HCT116 (cell line): ENCODE measurements around the gene TMEM215. TPM values are rescaled to one million over a fixed set of nuclear protein-coding genes. Genes with fewer than 3 reads are reported as not detected.
A peak's percentile ranks its signal among the peaks of the same experiment; 100 is the strongest.

Source experiments
- ATAC-seq: fragments of 200-7000 bp; cut with Tn5 transposase; 2 replicates; pipeline ENCODE4 v1.9.1; 2020; ENCODE audit warnings: mild to moderate bottlenecking, moderate library complexity
- BruUV-seq: library from RNA; stranded (reverse); fragments of 400-500 nt; replicated peaks from 2 replicates; lab custom pipeline; 2021; lab: Mats Ljungman, UMichigan
- CTCF ChIA-PET: fragments of 300-600 bp; sonication (Branson Sonifier 250); formaldehyde crosslinking; loops from one replicate; lab custom pipeline; 2021; ENCODE audit warnings: antibody characterized with exemption; lab: Charles Lee
- POLR2A ChIA-PET: fragments of 300-600, 350-600 bp; sonication (Branson Sonifier 250); formaldehyde crosslinking; loops from one replicate; lab custom pipeline; 2021; ENCODE audit warnings: antibody characterized with exemption; lab: Charles Lee
- RAD21 ChIA-PET, 2 experiments: fragments of 300-600 bp; sonication (Branson Sonifier 250); formaldehyde crosslinking; loops; one replicate each; lab custom pipeline; 2023; ENCODE audit warnings: low total read pairs in 2 of 2; ENCODE audit not compliant: uncharacterized antibody in 2 of 2, unreplicated experiment in 2 of 2, low non-redundant PET in 1 of 2; lab: Charles Lee
- DNase-seq: peaks from one replicate; pipeline ENCODE4 v3.0.0-alpha.2; 2010; ENCODE audit warnings: low read depth, low spot score
- H2AFZ ChIP-seq: fragments of 200-600 bp; shearing (Covaris generic), sonication (generic); 2 replicates; pipeline ENCODE4 v1.6.1; 2017; ENCODE audit warnings: low read depth, mixed run types, mixed read lengths, antibody characterized with exemption, low read length; ENCODE audit not compliant: poor library complexity, severe bottlenecking
- H3K27ac ChIP-seq: 2 replicates; pipeline ENCODE4 v1.5.1; 2012; ENCODE audit warnings: low read depth, low read length
- H3K27me3 ChIP-seq: fragments of 200-600 bp; sonication (generic); 2 replicates; pipeline ENCODE4 v1.6.1; 2016; ENCODE audit warnings: mixed run types, low read length, mixed read lengths; ENCODE audit not compliant: insufficient read depth
- H3K36me3 ChIP-seq, 2 experiments: fragments of 200-500 bp in 1 of 2; fragments of 200-600 bp in 1 of 2; sonication (Bioruptor generic) in 1 of 2; sonication (generic) in 1 of 2; 2 replicates each; pipeline versions ENCODE4 v1.5.1 to v1.6.1; 2014 to 2016; ENCODE audit warnings: low read length in 2 of 2, inconsistent platforms in 1 of 2, mixed read lengths in 1 of 2, mixed run types in 1 of 2; ENCODE audit not compliant: insufficient read depth in 2 of 2, control insufficient read depth in 1 of 2
- H3K4me1 ChIP-seq, 2 experiments: fragments of 200-600 bp in 1 of 2; sonication (generic) in 1 of 2; 2 replicates each; pipeline versions ENCODE4 v1.5.1 to v1.6.1; 2012 to 2017; ENCODE audit warnings: low read length in 2 of 2, inconsistent platforms in 1 of 2, mild to moderate bottlenecking in 1 of 2, mixed read lengths in 1 of 2, mixed run types in 1 of 2, moderate library complexity in 1 of 2; ENCODE audit not compliant: insufficient read depth in 2 of 2, control insufficient read depth in 1 of 2
- H3K4me2 ChIP-seq: fragments of 200-600 bp; sonication (generic); 2 replicates; pipeline ENCODE4 v1.6.1; 2017; ENCODE audit warnings: mixed run types, low read length, mixed read lengths
- H3K4me3 ChIP-seq, 2 experiments: fragments of 200-600 bp in 1 of 2; sonication (generic) in 1 of 2; replicated peaks in 1 of 2; 2 replicates each; pipeline ENCODE4 v1.5.1; 2011 to 2016; ENCODE audit warnings: low read length in 2 of 2, control low read depth in 1 of 2, low read depth in 1 of 2, mild to moderate bottlenecking in 1 of 2, mixed read lengths in 1 of 2, mixed run types in 1 of 2
- H3K79me2 ChIP-seq: fragments of 200-600 bp; sonication (generic); 2 replicates; pipeline ENCODE4 v1.6.1; 2017; ENCODE audit warnings: mild to moderate bottlenecking, mixed run types, low read length, moderate library complexity, mixed read lengths; ENCODE audit not compliant: insufficient read depth
- H3K9ac ChIP-seq: fragments of 200-600 bp; sonication (generic); 2 replicates; pipeline ENCODE4 v1.6.1; 2016; ENCODE audit warnings: low read length, mixed read lengths
- H3K9me2 ChIP-seq: fragments of 200-600 bp; sonication (generic), shearing (Covaris generic); 2 replicates; pipeline ENCODE4 v1.6.1; 2017; ENCODE audit warnings: mixed run types, mild to moderate bottlenecking, moderate library complexity; ENCODE audit not compliant: insufficient read depth
- H3K9me3 ChIP-seq, 2 experiments: fragments of 200-500 bp in 1 of 2; fragments of 200-600 bp in 1 of 2; sonication (Bioruptor generic) in 1 of 2; sonication (generic) in 1 of 2; 2 replicates each; pipeline ENCODE4 v1.6.1; 2014 to 2017; ENCODE audit warnings: low read length in 2 of 2, mixed read lengths in 2 of 2, inconsistent platforms in 1 of 2, low read depth in 1 of 2, mild to moderate bottlenecking in 1 of 2, mixed run types in 1 of 2, moderate library complexity in 1 of 2; ENCODE audit not compliant: control insufficient read depth in 1 of 2, insufficient read depth in 1 of 2
- H4K20me1 ChIP-seq: fragments of 200-600 bp; sonication (generic), shearing (Covaris generic); 2 replicates; pipeline ENCODE4 v1.6.1; 2017; ENCODE audit warnings: mixed run types, mild to moderate bottlenecking, moderate library complexity; ENCODE audit not compliant: insufficient read depth
- CEBPB ChIP-seq: IDR thresholded peaks from 2 replicates; pipeline ENCODE4 v1.6.1; 2012; ENCODE audit warnings: low read depth
- EZH2 ChIP-seq: fragments of 200-600 bp; sonication (generic); IDR thresholded peaks from 2 replicates; pipeline ENCODE4 v1.6.1; 2017; ENCODE audit warnings: antibody characterized with exemption, mixed run types
- EZH2phosphoT487 ChIP-seq: fragments of 200-600 bp; IDR thresholded peaks from 2 replicates; pipeline ENCODE4 v1.6.1; 2018; ENCODE audit warnings: antibody characterized with exemption, borderline replicate concordance
- JUND ChIP-seq: IDR thresholded peaks from 2 replicates; pipeline ENCODE4 v1.6.1; 2012
- POLR2AphosphoS5 ChIP-seq: IDR thresholded peaks from 2 replicates; pipeline ENCODE4 v1.6.1; 2011; ENCODE audit warnings: mild to moderate bottlenecking, low read depth, low read length, moderate library complexity
- RAD21 ChIP-seq: IDR thresholded peaks from 2 replicates; pipeline ENCODE4 v1.6.1; 2012; ENCODE audit warnings: low read depth, mild to moderate bottlenecking
- SRF ChIP-seq: IDR thresholded peaks from 2 replicates; pipeline ENCODE4 v1.6.1; 2012; ENCODE audit warnings: low read depth
- TCF7L2 ChIP-seq: IDR thresholded peaks from 2 replicates; pipeline ENCODE4 v1.7.0; 2011; ENCODE audit warnings: borderline replicate concordance, inconsistent platforms; ENCODE audit not compliant: insufficient read depth, insufficient read length; ENCODE audit errors: extremely low read depth
- intact Hi-C: fragments of 100-400 bp; cut with micrococcal nuclease; formaldehyde crosslinking; loops from 2 replicates; pipeline ENCODE4 v1.10.0; 2022
- total RNA-seq: library from RNA; stranded (reverse); gene quantifications from one replicate; pipeline ENCODE4 v1.2.1, GENCODE V29; 2021; ENCODE audit not compliant: unreplicated experiment
- TF ChIP-seq, protein P1 (sequence below): IDR thresholded peaks from 2 replicates; pipeline ENCODE4 v1.6.1; 2012
- TF ChIP-seq, protein P2 (sequence below), 3 experiments: fragments of 200-600 bp in 1 of 3; sonication (generic) in 1 of 3; IDR thresholded peaks in 2 of 3; conservative IDR thresholded peaks in 1 of 3; 2 replicates each; pipeline ENCODE4 v1.5.1; 2012 to 2017; ENCODE audit warnings: low read depth in 2 of 3, low read length in 2 of 3, antibody characterized with exemption in 1 of 3, borderline replicate concordance in 1 of 3, control low read depth in 1 of 3, mild to moderate bottlenecking in 1 of 3, mixed read lengths in 1 of 3, mixed run types in 1 of 3, moderate library complexity in 1 of 3; ENCODE audit not compliant: insufficient read depth in 1 of 3
- TF ChIP-seq, protein P3 (sequence below): IDR thresholded peaks from 2 replicates; pipeline ENCODE4 v1.6.1; 2012

Gene TMEM215
- total RNA-seq, 1 experiment from 2014 or later = not detected

DNA sequence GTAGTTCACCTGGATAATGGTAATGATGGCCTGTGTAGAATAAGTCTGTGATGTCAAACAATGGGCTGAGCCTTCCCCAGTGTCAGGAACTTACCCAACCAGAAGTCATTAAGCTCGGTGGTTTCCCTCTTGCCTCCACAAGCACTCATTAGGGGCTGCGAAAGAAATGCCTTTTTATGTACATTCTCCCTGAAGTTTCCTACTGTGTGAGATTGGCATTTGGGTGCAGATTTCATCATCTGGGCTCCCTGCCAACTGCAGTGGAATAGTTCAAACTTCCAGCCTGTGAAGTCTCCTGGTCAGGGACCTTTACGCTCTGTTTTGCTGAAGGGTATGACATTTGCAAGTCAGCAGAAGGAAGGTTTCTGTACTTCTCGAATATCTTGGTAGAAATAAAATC lies 41.6 kb upstream of the TMEM215 start:
- CTCF ChIA-PET = no interaction called here
- POLR2A ChIA-PET = no interaction called here
- TF ChIP-seq SRF = 0 out of 2 replicates have a peak, but pooled peaks have one; percentile 23
- TF ChIP-seq, protein P1, sequence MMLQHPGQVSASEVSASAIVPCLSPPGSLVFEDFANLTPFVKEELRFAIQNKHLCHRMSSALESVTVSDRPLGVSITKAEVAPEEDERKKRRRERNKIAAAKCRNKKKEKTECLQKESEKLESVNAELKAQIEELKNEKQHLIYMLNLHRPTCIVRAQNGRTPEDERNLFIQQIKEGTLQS = peak; percentile 29; the same call in 1 of the 2 replicates
- peak; percentile 61; the same call in 1 of the 2 replicates for TF ChIP-seq CEBPB
- TF ChIP-seq POLR2AphosphoS5 = no peak
- H3K9me2 ChIP-seq = no peaks in the 10 kb centered on the region
- no peak for DNase-seq
- no peaks in the 10 kb centered on the region for H3K9me3 ChIP-seq
- H3K4me3 ChIP-seq = no peak overlapping the region
- H3K27ac ChIP-seq = no peak overlapping the region
- H3K9ac ChIP-seq = no peak overlapping the region
- no peak overlapping the region for H2AFZ ChIP-seq
- peaks cover 10 to 20% of the 10 kb centered on the region in 2 experiments; a peak in 3 of 4 replicates for H3K4me1 ChIP-seq
- H3K27me3 ChIP-seq = 0 out of 2 replicates have a peak, but pooled peaks cover 5% of the 10 kb centered on the region
- ATAC-seq = no peak
- H4K20me1 ChIP-seq = no peaks in the 10 kb centered on the region
- H3K36me3 ChIP-seq = no peaks in the 10 kb centered on the region
- no peaks in the 10 kb centered on the region for H3K79me2 ChIP-seq
- intact Hi-C loops = no loop called here
- peak overlapping the region; percentile 13 for H3K4me2 ChIP-seq
- RAD21 ChIA-PET = no interaction called here
- no TSS peak for BruUV-seq

DNA sequence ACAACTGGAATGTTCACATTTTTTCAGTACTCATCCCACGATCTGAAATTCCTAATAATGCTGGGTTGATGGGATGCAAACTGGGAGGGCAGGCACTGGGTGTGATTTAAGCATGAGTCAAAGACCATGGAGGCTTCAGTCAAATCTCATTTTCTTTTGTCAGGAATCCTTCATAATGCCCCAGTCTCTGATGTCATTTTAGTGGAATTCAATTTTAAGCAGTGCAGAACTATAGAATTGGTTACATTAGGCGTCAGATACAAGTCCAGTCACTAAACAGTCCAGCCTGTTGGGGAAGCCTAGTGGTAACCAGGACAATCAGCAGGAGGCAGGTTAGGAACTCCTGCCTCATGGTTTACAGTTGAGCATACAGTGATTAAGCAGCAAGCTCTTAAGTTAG lies 41.0 kb upstream of the TMEM215 start:
- intact Hi-C loops = no loop called here
- RAD21 ChIA-PET = no interaction called here
- DNase-seq = no peak

More for the DNA sequence above, 41.0 kb upstream of the TMEM215 start:
- no TSS peak for BruUV-seq
- ChIA-PET CTCF (no interaction called here), POLR2A (no interaction called here)
- Histone ChIP-seq H3K9ac (no peak overlapping the region), H2AFZ (no peak overlapping the region), H3K79me2 (no peaks in the 10 kb centered on the region), H3K4me1 (peaks cover 10 to 20% of the 10 kb centered on the region in 2 experiments; a peak in 3 of 4 replicates), H3K4me3 (no peak overlapping the region), H3K9me3 (no peaks in the 10 kb centered on the region), H3K27me3 (0 out of 2 replicates have a peak, but pooled peaks cover 5% of the 10 kb centered on the region), H3K4me2 (peak overlapping the region; percentile 13), H3K36me3 (no peaks in the 10 kb centered on the region), H3K27ac (no peak overlapping the region), H3K9me2 (no peaks in the 10 kb centered on the region), H4K20me1 (no peaks in the 10 kb centered on the region)
- TF ChIP-seq JUND = no peak
- TF ChIP-seq, protein P2, sequence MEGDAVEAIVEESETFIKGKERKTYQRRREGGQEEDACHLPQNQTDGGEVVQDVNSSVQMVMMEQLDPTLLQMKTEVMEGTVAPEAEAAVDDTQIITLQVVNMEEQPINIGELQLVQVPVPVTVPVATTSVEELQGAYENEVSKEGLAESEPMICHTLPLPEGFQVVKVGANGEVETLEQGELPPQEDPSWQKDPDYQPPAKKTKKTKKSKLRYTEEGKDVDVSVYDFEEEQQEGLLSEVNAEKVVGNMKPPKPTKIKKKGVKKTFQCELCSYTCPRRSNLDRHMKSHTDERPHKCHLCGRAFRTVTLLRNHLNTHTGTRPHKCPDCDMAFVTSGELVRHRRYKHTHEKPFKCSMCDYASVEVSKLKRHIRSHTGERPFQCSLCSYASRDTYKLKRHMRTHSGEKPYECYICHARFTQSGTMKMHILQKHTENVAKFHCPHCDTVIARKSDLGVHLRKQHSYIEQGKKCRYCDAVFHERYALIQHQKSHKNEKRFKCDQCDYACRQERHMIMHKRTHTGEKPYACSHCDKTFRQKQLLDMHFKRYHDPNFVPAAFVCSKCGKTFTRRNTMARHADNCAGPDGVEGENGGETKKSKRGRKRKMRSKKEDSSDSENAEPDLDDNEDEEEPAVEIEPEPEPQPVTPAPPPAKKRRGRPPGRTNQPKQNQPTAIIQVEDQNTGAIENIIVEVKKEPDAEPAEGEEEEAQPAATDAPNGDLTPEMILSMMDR (IDR thresholded peaks at IDR 0.05 in 2 of 3, conservative IDR thresholded peaks at IDR 0.05 in 1 of 3; ENCODE audit: borderline replicate concordance in 1 of 3, insufficient read depth in 1 of 3, low read depth in 2 of 3, low read length in 2 of 3) = no peak
- TF ChIP-seq, protein P3, sequence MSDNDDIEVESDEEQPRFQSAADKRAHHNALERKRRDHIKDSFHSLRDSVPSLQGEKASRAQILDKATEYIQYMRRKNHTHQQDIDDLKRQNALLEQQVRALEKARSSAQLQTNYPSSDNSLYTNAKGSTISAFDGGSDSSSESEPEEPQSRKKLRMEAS = no peak
- TF ChIP-seq, protein P1 = no peak
- TF ChIP-seq TCF7L2 = no peak
- TF ChIP-seq EZH2phosphoT487 = no peak
- no peak for TF ChIP-seq EZH2
- no peak for TF ChIP-seq RAD21
- no peak for ATAC-seq
